NT2/D1 (cell line): Measurements from ENCODE around the gene MRPS12.

ENCODE experiments used
- SUZ12 ChIP-seq: IDR thresholded peaks from 2 replicates; pipeline ENCODE4 v1.6.1; 2011; ENCODE audit not compliant: insufficient read length, insufficient read depth; ENCODE audit errors: extremely low read depth
- ZNF274 ChIP-seq: IDR thresholded peaks from 2 replicates; pipeline ENCODE4 v1.6.1; 2011; ENCODE audit warnings: mild to moderate bottlenecking, low read depth, low read length

GRCh38 chr19:38918526-38918925, 12.2 kb upstream of the MRPS12 start:
- TF ChIP-seq SUZ12, result no peak
- TF ChIP-seq ZNF274, result no peak
